ENCODE results near the gene UCK1. TPM values are rescaled to one million over a fixed set of nuclear protein-coding genes. Genes with fewer than 3 reads are reported as not detected.
A peak's percentile ranks its signal among the peaks of the same experiment; 100 is the strongest.

Gene UCK1
- total and polyA plus RNA-seq, 2 of the 13 experiments (the other 11 are each of a cell fraction or from before 2014, with no cell fraction given) = 11.0 to 24.1 TPM

- TF ChIP-seq ZNF512 (CRISPR knock-in tag; IDR thresholded peaks at IDR 0.05) = no peak
- TF ChIP-seq GLI4 (CRISPR knock-in tag; IDR thresholded peaks at IDR 0.05; ENCODE audit: borderline replicate concordance) = peak; percentile 63; the same call in 1 of the 2 replicates
- no peak for TF ChIP-seq ZHX1 (CRISPR knock-in tag; IDR thresholded peaks at IDR 0.05; ENCODE audit: low read depth)
- TF ChIP-seq NCOA5 (CRISPR knock-in tag; IDR thresholded peaks at IDR 0.05) = no peak
- TF ChIP-seq ZNF230 (CRISPR knock-in tag; IDR thresholded peaks at IDR 0.05) = no peak
- TF ChIP-seq ATM (IDR thresholded peaks at IDR 0.05; ENCODE audit: borderline replicate concordance) = no peak
- peak; percentile 87 for TF ChIP-seq ZSCAN25 (CRISPR knock-in tag; IDR thresholded peaks at IDR 0.05)
- no peak for TF ChIP-seq THYN1 (CRISPR knock-in tag; IDR thresholded peaks at IDR 0.05; ENCODE audit: borderline replicate concordance, low read depth)
- 0 out of 2 replicates have a peak, but pooled peaks have one; percentile 32 for TF ChIP-seq ZNF343 (CRISPR knock-in tag; IDR thresholded peaks at IDR 0.05)
- TF ChIP-seq MLLT10 (CRISPR knock-in tag; IDR thresholded peaks at IDR 0.05) = no peak
- TF ChIP-seq SRF (IDR thresholded peaks at IDR 0.05; ENCODE audit: low read depth, low read length) = no peak
- no peak for TF ChIP-seq ZNF891 (CRISPR knock-in tag; IDR thresholded peaks at IDR 0.05)
- TF ChIP-seq E2F5 (CRISPR knock-in tag; conservative IDR thresholded peaks at IDR 0.05) = no peak
- no peak; the same call in 1 of the 2 replicates for TF ChIP-seq FUBP1 (CRISPR knock-in tag; IDR thresholded peaks at IDR 0.05; ENCODE audit: borderline replicate concordance)
- TF ChIP-seq ATRX (CRISPR knock-in tag; IDR thresholded peaks at IDR 0.05; ENCODE audit: borderline replicate concordance) = no peak
- no peak for TF ChIP-seq SP1 (IDR thresholded peaks at IDR 0.05)
- no peak for TF ChIP-seq SP1 (CRISPR knock-in tag; IDR thresholded peaks at IDR 0.05)
- TF ChIP-seq FOXP4 (CRISPR knock-in tag; IDR thresholded peaks at IDR 0.05) = peak; percentile 91
Observed at GRCh38 chr9:131545003-131545785, 14.1 kb upstream of the UCK1 start, which contains the start of gene PRRT1B (continued).

Data from HepG2 (cell line).